K562 (cell line): ENCODE results near the gene CLCN6. TPM values are rescaled to one million over a fixed set of nuclear protein-coding genes. Genes with fewer than 3 reads are reported as not detected.

Experiments
- CREB1 ChIP-seq, 2 experiments: sonication (generic) in 1 of 2; formaldehyde crosslinking in 1 of 2; IDR thresholded peaks; 2 replicates each; pipeline versions ENCODE4 v1.6.1 to v1.8.0; 2012 to 2022; ENCODE audit warnings: inconsistent platforms in 1 of 2, mild to moderate bottlenecking in 1 of 2, missing genetic modification reagents in 1 of 2, moderate library complexity in 1 of 2
- ETS1 ChIP-seq: conservative IDR thresholded peaks from 2 replicates; pipeline ENCODE4 v1.6.1; 2011; ENCODE audit warnings: low read depth, mild to moderate bottlenecking, low read length; ENCODE audit not compliant: control insufficient read depth
- ETV5 ChIP-seq: sonication (generic); formaldehyde crosslinking; IDR thresholded peaks from 2 replicates; pipeline ENCODE4 v1.4.0; 2020; ENCODE audit warnings: low read depth, mild to moderate bottlenecking, missing genetic modification reagents
- FIP1L1 ChIP-seq: fragments of 200-400 bp; formaldehyde crosslinking; IDR thresholded peaks from 2 replicates; pipeline ENCODE4 v1.6.1; 2018; ENCODE audit warnings: mild to moderate bottlenecking, low read depth, low read length; ENCODE audit not compliant: poor library complexity, severe bottlenecking
- FOXJ2 ChIP-seq: fragments of 200-800 bp; sonication (Bioruptor generic); IDR thresholded peaks from 2 replicates; pipeline ENCODE4 v1.6.1; 2016; ENCODE audit warnings: missing genetic modification characterization, missing compliant biosample characterization
- GMEB1 ChIP-seq: fragments of 250-450 bp; sonication (Bioruptor Pico); IDR thresholded peaks from 2 replicates; pipeline ENCODE4 v1.4.0; 2020; ENCODE audit warnings: mild to moderate bottlenecking
- ID3 ChIP-seq, 2 experiments: fragments of 250-450 bp in 1 of 2; fragments of 450-650 bp in 1 of 2; sonication (Bioruptor Pico) in 1 of 2; IDR thresholded peaks; 2 replicates each; pipeline versions ENCODE4 v1.6.1 to v1.8.0; 2016 to 2021; ENCODE audit warnings: mild to moderate bottlenecking in 2 of 2, moderate library complexity in 2 of 2, missing compliant biosample characterization in 1 of 2, missing genetic modification characterization in 1 of 2
- KLF13 ChIP-seq: fragments of 450-650 bp; IDR thresholded peaks from 2 replicates; pipeline ENCODE4 v1.6.1; 2016; ENCODE audit warnings: missing genetic modification characterization, low read depth, mild to moderate bottlenecking, missing compliant biosample characterization, moderate library complexity, borderline replicate concordance
- MAZ ChIP-seq, 2 experiments: fragments of 450-650 bp in 1 of 2; sonication (generic) in 1 of 2; formaldehyde crosslinking; IDR thresholded peaks in 1 of 2; conservative IDR thresholded peaks in 1 of 2; 2 replicates each; pipeline versions ENCODE4 v1.4.0 to v1.5.0; 2020; ENCODE audit warnings: mild to moderate bottlenecking in 1 of 2, missing genetic modification reagents in 1 of 2
- MEIS2 ChIP-seq: fragments of 450-650 bp; IDR thresholded peaks from 2 replicates; pipeline ENCODE4 v1.6.1; 2014; ENCODE audit warnings: mild to moderate bottlenecking; ENCODE audit not compliant: partially characterized antibody
- MTA1 ChIP-seq: fragments of 450-650 bp; IDR thresholded peaks from 2 replicates; pipeline ENCODE4 v1.6.1; 2017; ENCODE audit warnings: borderline replicate concordance
- PHB2 ChIP-seq: fragments of 450-650 bp; IDR thresholded peaks from 2 replicates; pipeline ENCODE4 v1.6.1; 2017; ENCODE audit warnings: low read depth
- POLR2H ChIP-seq: IDR thresholded peaks from 2 replicates; pipeline ENCODE4 v1.6.1; 2016; ENCODE audit warnings: missing genetic modification characterization, low read depth, mild to moderate bottlenecking, control low read depth, missing compliant biosample characterization, moderate library complexity
- RAD21 ChIP-seq, 2 experiments: fragments of 250-450 bp in 1 of 2; fragments of 450-650 bp in 1 of 2; sonication (Bioruptor Pico) in 1 of 2; formaldehyde crosslinking in 1 of 2; IDR thresholded peaks in 1 of 2; conservative IDR thresholded peaks in 1 of 2; 2 replicates each; pipeline versions ENCODE4 v1.4.0 to v1.8.0; 2020 to 2022; ENCODE audit warnings: mild to moderate bottlenecking in 2 of 2, moderate library complexity in 1 of 2
- RFX1 ChIP-seq: fragments of 450-650 bp; IDR thresholded peaks from 2 replicates; pipeline ENCODE4 v1.6.1; 2016; ENCODE audit warnings: mild to moderate bottlenecking, moderate library complexity
- RHOXF2B ChIP-seq: fragments of 250-450 bp; sonication (Bioruptor Pico); conservative IDR thresholded peaks from 2 replicates; pipeline ENCODE4 v1.5.1; 2021
- TCF7 ChIP-seq: sonication (generic); IDR thresholded peaks from 2 replicates; pipeline ENCODE4 v1.6.1; 2016; ENCODE audit warnings: antibody characterized with exemption, borderline replicate concordance
- THRA ChIP-seq: fragments of 450-650 bp; IDR thresholded peaks from 2 replicates; pipeline ENCODE4 v1.6.1; 2017; ENCODE audit warnings: mild to moderate bottlenecking, moderate library complexity
- ZBTB26 ChIP-seq: fragments of 450-650 bp; formaldehyde crosslinking; IDR thresholded peaks from 2 replicates; pipeline ENCODE4 v1.4.0; 2022; ENCODE audit warnings: missing genetic modification characterization
- ZFPM2 ChIP-seq: fragments of 250-450 bp; sonication (Bioruptor Pico); IDR thresholded peaks from 2 replicates; pipeline ENCODE4 v1.5.1; 2022; ENCODE audit warnings: mild to moderate bottlenecking
- ZNF583 ChIP-seq: fragments of 250-450 bp; sonication (Bioruptor Pico); IDR thresholded peaks from 2 replicates; pipeline ENCODE4 v1.4.0; 2020
- polyA plus RNA-seq, 8 experiments: library from polyadenylated mRNA; depleted of rRNA in 4 of 8; stranded (reverse) in 5 of 8; unstranded in 3 of 8; fragments of >200 nt; fragmentation: Nextera tagmentation in 2 of 8; fragmentation: Illumina TruSeq in 1 of 8; extraction: Ambion mirVana in 2 of 8; extraction: Trizol in 1 of 8; gene quantifications; 2 replicates each; pipeline versions ENCODE4 v1.2.1 to v1.2.3, GENCODE V29; 2011 to 2014; ENCODE audit warnings: inconsistent platforms in 1 of 8, missing spikeins in 1 of 8
- total RNA-seq, 7 experiments: library from RNA; depleted of rRNA in 6 of 7; stranded (reverse); fragments of >200 nt in 6 of 7; fragmentation: Illumina TruSeq in 2 of 7; extraction: Trizol in 2 of 7; gene quantifications; 2 replicates each; pipeline versions ENCODE4 v1.2.1 to v1.2.3, GENCODE V29; 2011 to 2021; ENCODE audit warnings: low replicate concordance in 1 of 7

The CLCN6 gene
- total and polyA plus RNA-seq, 9 of the 15 experiments (the other 6 are each of a cell fraction or from before 2014, with no cell fraction given) = 2.0 to 21.8 (median 13.6) TPM

GRCh38 chr1:11880911-11881748 is 75.1 kb downstream of the CLCN6 start (continued):
- TF ChIP-seq ETS1 (no peak), MTA1 (no peak), FOXJ2 (tag) (no peak), ZBTB26 (CRISPR knock-in tag) (no peak), FIP1L1 (no peak), ZFPM2 (CRISPR knock-in tag) (no peak), KLF13 (tag) (0 out of 2 replicates have a peak, but pooled peaks have one; percentile 21), ID3 (CRISPR knock-in tag; IDR thresholded peaks at IDR 0.05) (no peak), ID3 (tag; IDR thresholded peaks at IDR 0.05) (no peak), ETV5 (CRISPR knock-in tag) (peak; percentile 82), MEIS2 (peak; percentile 49), RFX1 (no peak), PHB2 (no peak), GMEB1 (CRISPR knock-in tag) (no peak), ZNF583 (peak; percentile 90), CREB1 (IDR thresholded peaks at IDR 0.05) (no peak; the same call in 1 of the 2 replicates), CREB1 (CRISPR knock-in tag; IDR thresholded peaks at IDR 0.05) (no peak), TCF7 (no peak), RHOXF2B (no peak), MAZ (CRISPR knock-in tag; conservative IDR thresholded peaks at IDR 0.05 in 1 of 2, IDR thresholded peaks at IDR 0.05 in 1 of 2) (peak in 1 of 2 experiments; percentile 37; a peak in 1 of 4 replicates), RAD21 (CRISPR knock-in tag; conservative IDR thresholded peaks at IDR 0.05 in 1 of 2, IDR thresholded peaks at IDR 0.05 in 1 of 2) (no peak), POLR2H (tag) (no peak), THRA (no peak)
